Kidney (tissue), 14 donors: Measurements from ENCODE around the gene RASGRF1. TPM values are rescaled to one million over a fixed set of nuclear protein-coding genes. Genes with fewer than 3 reads are reported as not detected.
A peak's percentile ranks its signal among the peaks of the same experiment; 100 is the strongest.

Experiments used
- DNase-seq, 5 donors: peaks; one replicate each; pipeline ENCODE4 v3.0.0-alpha.2; 2013 to 2020
- FAIRE-seq: peaks from 2 replicates; lab custom pipeline; 2012; peaks lifted over from hg19 to GRCh38; lab: Jason Lieb, UNC
- H3K27ac ChIP-seq, 2 donors: one replicate each; pipeline ENCODE4 v1.7.0; 2013; ENCODE audit warnings: low read depth in 2 of 2, low read length in 2 of 2, inconsistent platforms in 1 of 2
- H3K27me3 ChIP-seq: one replicate; pipeline ENCODE4 v1.7.1; 2013; ENCODE audit warnings: low read length, inconsistent platforms; ENCODE audit not compliant: control insufficient read depth, insufficient read depth
- H3K36me3 ChIP-seq, 3 donors: one replicate each; pipeline versions ENCODE4 v1.7.0 to v1.7.1; 2013; ENCODE audit warnings: low read length in 3 of 3, control low read depth in 1 of 3, inconsistent platforms in 1 of 3; ENCODE audit not compliant: insufficient read depth in 3 of 3, control insufficient read depth in 2 of 3
- H3K4me1 ChIP-seq, 3 donors: one replicate each; pipeline versions ENCODE4 v1.7.0 to v1.7.1; 2013; ENCODE audit warnings: low read length in 3 of 3, inconsistent platforms in 1 of 3, low read depth in 1 of 3; ENCODE audit not compliant: control insufficient read depth in 2 of 3, insufficient read depth in 2 of 3
- H3K4me3 ChIP-seq, 3 donors: one replicate each; pipeline versions ENCODE4 v1.7.0 to v1.8.1; 2013; ENCODE audit warnings: low read length in 3 of 3, control low read depth in 1 of 3, inconsistent platforms in 1 of 3
- H3K9ac ChIP-seq, 3 donors: one replicate each; pipeline versions ENCODE4 v1.7.0 to v1.7.1; 2013; ENCODE audit warnings: low read length in 3 of 3, control low read depth in 1 of 3, inconsistent platforms in 1 of 3
- H3K9me3 ChIP-seq, 3 donors: one replicate each; pipeline versions ENCODE4 v1.7.0 to v1.7.1; 2013; ENCODE audit warnings: low read length in 3 of 3, control low read depth in 1 of 3, inconsistent platforms in 1 of 3; ENCODE audit not compliant: control insufficient read depth in 2 of 3, insufficient read depth in 1 of 3
- CTCF ChIP-seq: IDR thresholded peaks from 3 replicates; pipeline ENCODE4 v1.5.1; 2012; ENCODE audit warnings: mild to moderate bottlenecking, moderate library complexity, borderline replicate concordance; ENCODE audit not compliant: insufficient read depth; ENCODE audit errors: extremely low read depth
- intact Hi-C: fragments of 100-400 bp; cut with DNase I; formaldehyde crosslinking; loops from one replicate; pipeline ENCODE4 v1.11.1; 2022
- polyA plus RNA-seq: library from polyadenylated mRNA; stranded (reverse); fragments of 350-450 nt; fragmentation: Illumina TruSeq; extraction: RNeasy Lipid Tissue Mini Kit (QIAGEN cat#74804); gene quantifications from one replicate; pipeline ENCODE4 v1.2.3, GENCODE V29; 2014; ENCODE audit warnings: low read depth, low replicate concordance; ENCODE audit not compliant: insufficient read depth
- total RNA-seq: library from RNA; stranded (reverse); fragmentation: NEBNext Ultra II Directional; extraction: Animal tissue kit (Norgen Biotek cat#: 25700); gene quantifications from one replicate; pipeline ENCODE4 v1.2.1, GENCODE V29; 2021
- donor health status: control.
- donor health status: control.
- donor health status: control.
- donor health status: control.
- donor health status: control.
- donor health status: DM: yes; HTN: yes; CAD: no.
- donor health status: Normal renal cell carcinoma (clear cell type).

Gene RASGRF1
- total and polyA plus RNA-seq, 2 donors from 2014 or later: 0.98 to 4.2 TPM

GRCh38 chr15:78974272-78974918 is 116.2 kb downstream of the RASGRF1 start:
- Histone ChIP-seq H3K27ac (no peak overlapping the region), H3K4me1 (peaks cover 0 to 15% (median 6%) of the 10 kb centered on the region in 3 donors), H3K36me3 (no peaks in the 10 kb centered on the region), H3K9me3 (no peaks in the 10 kb centered on the region), H3K9ac (no peak overlapping the region), H3K4me3 (no peak overlapping the region), H3K27me3 (no peaks in the 10 kb centered on the region)
- no peak for TF ChIP-seq CTCF
- no peak for DNase-seq
- intact Hi-C loops: no loop called here
- no peak for FAIRE-seq

- Histone ChIP-seq H3K4me1 (peaks cover 0 to 15% (median 3%) of the 10 kb centered on the region in 3 donors), H3K27me3 (no peaks in the 10 kb centered on the region), H3K36me3 (no peaks in the 10 kb centered on the region), H3K27ac (peak overlapping the region; percentile 39 to 57), H3K4me3 (no peak overlapping the region), H3K9me3 (no peaks in the 10 kb centered on the region), H3K9ac (no peak overlapping the region)
- DNase-seq (no peak), FAIRE-seq (no peak)
- intact Hi-C loops: no loop called here
- TF ChIP-seq CTCF: no peak
These were observed 120.8 kb downstream of the RASGRF1 start for GRCh38 chr15:78969687-78970349.

DNA sequence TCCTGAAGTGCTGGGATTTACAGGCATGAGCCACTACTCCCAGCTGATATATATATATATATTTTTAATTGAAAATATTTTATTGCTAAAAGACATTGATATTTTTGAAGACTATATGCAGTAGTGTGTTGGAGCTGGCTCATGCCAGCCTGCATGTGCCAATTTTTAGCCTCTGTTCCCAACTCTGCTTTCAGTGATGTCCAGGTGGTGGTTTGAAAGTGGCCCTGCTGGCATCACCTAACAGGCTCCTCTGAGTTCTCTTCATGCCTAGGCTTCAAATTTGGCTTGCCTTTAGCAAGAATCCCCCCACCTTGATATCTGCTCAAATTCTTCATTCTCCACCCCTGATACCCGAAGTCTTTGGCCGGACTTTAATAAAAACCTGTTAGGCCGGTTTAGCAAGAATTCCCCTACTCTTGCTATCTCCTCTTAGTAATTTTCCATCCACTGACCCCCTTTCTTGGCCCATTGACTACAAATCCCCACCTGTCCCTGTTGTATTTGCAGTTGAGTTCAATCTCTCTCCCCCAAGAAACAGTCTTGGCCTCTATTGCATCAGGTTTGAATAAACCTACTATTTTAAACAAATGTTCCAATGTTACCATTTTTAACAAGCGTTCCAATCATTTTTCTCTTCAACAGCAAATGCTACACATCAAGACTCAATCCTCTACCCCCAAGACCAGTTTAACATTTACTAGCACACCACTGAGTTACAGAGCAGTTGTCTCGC is 121.9 kb downstream of the RASGRF1 start:
- no peak for TF ChIP-seq CTCF
- Histone ChIP-seq H3K4me1 (peaks cover 0 to 15% (median 3%) of the 10 kb centered on the region in 3 donors), H3K4me3 (no peak overlapping the region), H3K9ac (no peak overlapping the region), H3K27ac (no peak overlapping the region), H3K9me3 (no peaks in the 10 kb centered on the region), H3K27me3 (no peaks in the 10 kb centered on the region), H3K36me3 (no peaks in the 10 kb centered on the region)
- intact Hi-C loops: no loop called here
- FAIRE-seq (no peak), DNase-seq (peak in 2 of 5 donors; percentile 16 to 52)
